ENCODE measurements around the gene MGRN1.

MGRN1 gene

GRCh38 chr16:4688674-4689045 is 64.0 kb downstream of the MGRN1 start (continued):
- no peak for TF ChIP-seq PBX3 (CRISPR knock-in tag; IDR thresholded peaks at IDR 0.05)
- TF ChIP-seq ZNF629 (tag by site-specific recombination; IDR thresholded peaks at IDR 0.05), result no peak
- TF ChIP-seq ZFP41 (tag by site-specific recombination; IDR thresholded peaks at IDR 0.05; ENCODE audit: borderline replicate concordance), result no peak
- no peak for TF ChIP-seq BCL11B (tag by site-specific recombination; IDR thresholded peaks at IDR 0.05; ENCODE audit: low read depth)

- H3K9me3 ChIP-seq (ENCODE audit: control insufficient read depth, insufficient read depth, low read depth, low read length), result no peaks in the 10 kb centered on the region
- TF ChIP-seq ZNF138 (tag by site-specific recombination; IDR thresholded peaks at IDR 0.05; ENCODE audit: borderline replicate concordance) (no peak), ZNF155 (tag by site-specific recombination; IDR thresholded peaks at IDR 0.05) (no peak), OSR2 (tag by site-specific recombination; IDR thresholded peaks at IDR 0.05) (0 out of 2 replicates have a peak, but pooled peaks have one; percentile 22), ZNF624 (tag by site-specific recombination; IDR thresholded peaks at IDR 0.05) (no peak), SP3 (tag by site-specific recombination; IDR thresholded peaks at IDR 0.05) (no peak), GLIS2 (tag by site-specific recombination; IDR thresholded peaks at IDR 0.05) (no peak), ZBTB10 (tag by site-specific recombination; IDR thresholded peaks at IDR 0.05) (no peak), OVOL3 (tag by site-specific recombination; IDR thresholded peaks at IDR 0.05) (no peak), ZBTB6 (tag by site-specific recombination; IDR thresholded peaks at IDR 0.05) (no peak)
- H3K4me1 ChIP-seq (ENCODE audit: control insufficient read depth, insufficient read depth, low read length), result no peaks in the 10 kb centered on the region
- peaks cover 0 to 50% of the 10 kb centered on the region in 2 experiments; a peak in 1 of 3 replicates for H3K36me3 ChIP-seq (ENCODE audit: control insufficient read depth in 2 of 2, insufficient read depth in 1 of 2, low read length in 2 of 2)
- no peak overlapping the region for H3K27ac ChIP-seq (ENCODE audit: extremely low read depth, low read depth, low read length)
- H3K4me3 ChIP-seq (ENCODE audit: low read depth, low read length), result no peak overlapping the region
- POLR2A ChIA-PET, result no interaction called here
- CTCF ChIA-PET, result interaction anchor here (0.6 to 0.7 kb wide), 2 partner anchors 78 to 172 kb away, joined by 3 to 5 read pairs; no protein-coding TSS in a partner anchor
Measured at GRCh38 chr16:4689091-4689671, 64.6 kb downstream of the MGRN1 start.

- CTCF ChIA-PET, result no interaction called here
- Histone ChIP-seq H3K9me3 (ENCODE audit: control insufficient read depth, insufficient read depth, low read depth, low read length) (no peaks in the 10 kb centered on the region), H3K4me3 (ENCODE audit: low read depth, low read length) (no peak overlapping the region), H3K36me3 (ENCODE audit: control insufficient read depth in 2 of 2, insufficient read depth in 1 of 2, low read length in 2 of 2) (peaks cover 0 to 45% of the 10 kb centered on the region in 2 experiments; a peak in 1 of 3 replicates), H3K27ac (ENCODE audit: extremely low read depth, low read depth, low read length) (no peak overlapping the region), H3K4me1 (ENCODE audit: control insufficient read depth, insufficient read depth, low read length) (peaks cover 4% of the 10 kb centered on the region; the same call in 1 of the 2 replicates)
- POLR2A ChIA-PET, result no interaction called here
- no peak for TF ChIP-seq ZNF488 (tag by site-specific recombination; IDR thresholded peaks at IDR 0.05)
- 0 out of 2 replicates have a peak, but pooled peaks have one; percentile 8 for TF ChIP-seq EGR2 (tag by site-specific recombination; IDR thresholded peaks at IDR 0.05; ENCODE audit: low read depth)
- no peak for TF ChIP-seq REST (tag by site-specific recombination; IDR thresholded peaks at IDR 0.05)
- TF ChIP-seq AEBP2 (tag by site-specific recombination; IDR thresholded peaks at IDR 0.05; ENCODE audit: borderline replicate concordance), result no peak
- TF ChIP-seq BCL6B (tag by site-specific recombination; IDR thresholded peaks at IDR 0.05), result no peak
Measured at GRCh38 chr16:4689864-4690704, 65.5 kb downstream of the MGRN1 start.
